Kidney capillary endothelial cell (primary cell): ENCODE data around the gene DPP6.

Source experiments
- DNase-seq: peaks from one replicate; pipeline ENCODE4 v3.0.0-alpha.2; 2018; ENCODE audit warnings: low spot score

The DPP6 gene

GRCh38 chr7:154451480-154452457 lies 399.6 kb downstream of the DPP6 start:
- DNase-seq = no peak

GRCh38 chr7:154463794-154464193 lies 411.6 kb downstream of the DPP6 start:
- DNase-seq = no peak

GRCh38 chr7:154469652-154470051 lies 417.5 kb downstream of the DPP6 start:
- no peak for DNase-seq

- no peak for DNase-seq
Observed at GRCh38 chr7:154472343-154472742, 420.1 kb downstream of the DPP6 start.

GRCh38 chr7:154473360-154473759 lies 421.2 kb downstream of the DPP6 start:
- no peak for DNase-seq

- DNase-seq = no peak
Observed at GRCh38 chr7:154474903-154475520, 422.8 kb downstream of the DPP6 start.

- DNase-seq = no peak
Observed at GRCh38 chr7:154475864-154476263, 423.7 kb downstream of the DPP6 start.

- no peak for DNase-seq
Observed at GRCh38 chr7:154480817-154481216, 428.6 kb downstream of the DPP6 start.

GRCh38 chr7:154482863-154483262 lies 430.7 kb downstream of the DPP6 start:
- no peak for DNase-seq

GRCh38 chr7:154484406-154484805 lies 432.2 kb downstream of the DPP6 start:
- no peak for DNase-seq

- no peak for DNase-seq
Observed at GRCh38 chr7:154484943-154485342, 432.7 kb downstream of the DPP6 start.

- no peak for DNase-seq
Observed at GRCh38 chr7:154489897-154490296, 437.7 kb downstream of the DPP6 start.

GRCh38 chr7:154493594-154493993 lies 441.4 kb downstream of the DPP6 start:
- DNase-seq = no peak

- no peak for DNase-seq
Observed at GRCh38 chr7:154497751-154498150, 445.6 kb downstream of the DPP6 start.

- peak; percentile 37 for DNase-seq
Observed at GRCh38 chr7:154503962-154504550, 451.9 kb downstream of the DPP6 start.

- no peak for DNase-seq
Observed at GRCh38 chr7:154504918-154505317, 452.7 kb downstream of the DPP6 start.

GRCh38 chr7:154505362-154505761 lies 453.2 kb downstream of the DPP6 start:
- no peak for DNase-seq

GRCh38 chr7:154509192-154509591 lies 457.0 kb downstream of the DPP6 start:
- DNase-seq = no peak

GRCh38 chr7:154512121-154512833 lies 460.1 kb downstream of the DPP6 start:
- no peak for DNase-seq

- no peak for DNase-seq
Observed at GRCh38 chr7:154517768-154518167, 465.6 kb downstream of the DPP6 start.

GRCh38 chr7:154519229-154519628 lies 467.0 kb downstream of the DPP6 start:
- no peak for DNase-seq

- no peak for DNase-seq
Observed at GRCh38 chr7:154530136-154530535, 477.9 kb downstream of the DPP6 start.
